GM12874 (cell line): Measurements from ENCODE around the gene CCDC152.

Source experiments
- TF ChIP-seq, protein P1 (sequence below): IDR thresholded peaks from 2 replicates; pipeline ENCODE4 v1.5.1; 2011; ENCODE audit warnings: low read depth, mild to moderate bottlenecking, control low read depth, low read length, moderate library complexity; ENCODE audit not compliant: insufficient read depth

CCDC152 gene

DNA sequence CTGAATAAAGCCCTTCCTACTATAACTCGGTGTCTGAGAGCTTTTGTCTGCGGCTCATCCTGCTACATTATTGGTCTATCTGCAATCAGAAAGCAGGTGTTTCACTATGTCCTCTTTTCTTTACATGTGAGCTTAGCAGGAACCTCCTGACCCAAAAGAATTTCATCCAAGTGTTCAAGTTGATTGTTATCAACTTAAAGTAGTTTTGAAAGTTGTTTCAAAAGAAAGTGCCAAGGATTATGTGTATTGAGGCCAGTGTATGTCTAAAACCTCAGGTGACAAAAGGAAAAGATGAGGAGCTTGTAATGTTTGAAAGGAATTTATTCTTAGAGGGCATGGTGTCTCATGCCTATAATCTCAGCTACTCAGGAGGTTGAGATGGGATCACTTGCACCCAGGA, 63.1 kb downstream of the CCDC152 start:
- TF ChIP-seq, protein P1, sequence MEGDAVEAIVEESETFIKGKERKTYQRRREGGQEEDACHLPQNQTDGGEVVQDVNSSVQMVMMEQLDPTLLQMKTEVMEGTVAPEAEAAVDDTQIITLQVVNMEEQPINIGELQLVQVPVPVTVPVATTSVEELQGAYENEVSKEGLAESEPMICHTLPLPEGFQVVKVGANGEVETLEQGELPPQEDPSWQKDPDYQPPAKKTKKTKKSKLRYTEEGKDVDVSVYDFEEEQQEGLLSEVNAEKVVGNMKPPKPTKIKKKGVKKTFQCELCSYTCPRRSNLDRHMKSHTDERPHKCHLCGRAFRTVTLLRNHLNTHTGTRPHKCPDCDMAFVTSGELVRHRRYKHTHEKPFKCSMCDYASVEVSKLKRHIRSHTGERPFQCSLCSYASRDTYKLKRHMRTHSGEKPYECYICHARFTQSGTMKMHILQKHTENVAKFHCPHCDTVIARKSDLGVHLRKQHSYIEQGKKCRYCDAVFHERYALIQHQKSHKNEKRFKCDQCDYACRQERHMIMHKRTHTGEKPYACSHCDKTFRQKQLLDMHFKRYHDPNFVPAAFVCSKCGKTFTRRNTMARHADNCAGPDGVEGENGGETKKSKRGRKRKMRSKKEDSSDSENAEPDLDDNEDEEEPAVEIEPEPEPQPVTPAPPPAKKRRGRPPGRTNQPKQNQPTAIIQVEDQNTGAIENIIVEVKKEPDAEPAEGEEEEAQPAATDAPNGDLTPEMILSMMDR: no peak

- TF ChIP-seq, protein P1: no peak
Observed at GRCh38 chr5:42822548-42822947, 65.9 kb downstream of the CCDC152 start.

DNA sequence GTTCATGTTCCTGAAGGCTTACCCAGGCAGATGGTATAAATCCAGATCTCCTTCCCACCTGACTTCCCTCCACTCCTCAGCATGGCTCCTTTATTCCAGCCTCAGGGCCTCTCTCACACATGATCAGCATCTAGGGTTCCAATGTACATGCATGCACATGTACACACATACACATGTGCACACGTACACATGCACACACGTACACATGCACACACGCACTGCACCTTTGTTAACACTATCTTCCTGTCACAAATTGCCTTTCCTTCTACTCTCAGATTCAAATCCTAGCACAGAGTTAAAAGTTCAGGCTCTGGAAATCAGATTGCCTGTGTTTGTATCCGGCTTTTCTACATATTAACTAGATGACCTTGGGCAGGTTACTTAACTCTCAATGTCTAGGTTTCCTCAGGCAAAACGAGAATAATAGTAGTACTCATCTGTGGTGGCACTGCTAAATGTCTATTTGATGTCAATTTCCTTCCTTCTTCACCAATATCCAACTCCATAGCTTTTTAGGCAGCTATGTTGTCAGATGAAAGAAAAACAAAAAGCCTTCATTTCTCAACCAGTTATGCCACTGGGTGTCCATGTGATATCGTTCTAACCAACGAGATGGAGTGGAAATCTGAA, 67.8 kb downstream of the CCDC152 start:
- TF ChIP-seq, protein P1: no peak

- TF ChIP-seq, protein P1: no peak
Observed at GRCh38 chr5:42825422-42826148, 69.0 kb downstream of the CCDC152 start.

- TF ChIP-seq, protein P1: no peak
Observed at GRCh38 chr5:42826757-42827515, 70.3 kb downstream of the CCDC152 start.

GRCh38 chr5:42828671-42829070, 72.1 kb downstream of the CCDC152 start:
- TF ChIP-seq, protein P1: no peak

DNA sequence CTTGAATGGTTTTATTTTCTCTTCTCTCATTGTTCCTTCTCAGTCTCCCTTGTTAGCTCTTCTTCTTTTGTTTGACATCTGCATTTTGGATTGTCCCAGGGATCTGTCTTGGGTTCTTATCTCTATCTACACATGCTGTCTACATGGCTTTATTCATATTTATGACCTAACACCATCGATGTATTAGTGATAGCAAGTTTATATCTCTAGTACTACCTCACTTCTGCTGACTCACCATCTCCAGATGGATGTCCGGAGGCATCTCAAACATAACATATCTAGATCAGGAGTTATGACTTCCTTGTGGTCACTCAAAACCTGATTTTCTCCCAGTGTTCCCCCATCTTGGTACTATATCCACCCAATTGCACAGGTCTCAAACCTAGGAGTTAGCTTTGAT, 74.3 kb downstream of the CCDC152 start:
- TF ChIP-seq, protein P1: no peak
